GM12878 (cell line): ENCODE measurements around the gene NEK1. TPM values are rescaled to one million over a fixed set of nuclear protein-coding genes. Genes with fewer than 3 reads are reported as not detected.

Source experiments
- BMI1 ChIP-seq: fragments of 450-650 bp; IDR thresholded peaks from 2 replicates; pipeline ENCODE4 v1.6.1; 2016; ENCODE audit warnings: mild to moderate bottlenecking, moderate library complexity, borderline replicate concordance
- CBX3 ChIP-seq: fragments of 200-600 bp; sonication (generic); IDR thresholded peaks from 2 replicates; pipeline ENCODE4 v1.6.1; 2016; ENCODE audit warnings: low read depth, borderline replicate concordance
- CREB1 ChIP-seq: IDR thresholded peaks from 2 replicates; pipeline ENCODE4 v1.6.1; 2012; ENCODE audit warnings: low read depth, mild to moderate bottlenecking, inconsistent platforms
- CREM ChIP-seq: IDR thresholded peaks from 2 replicates; pipeline ENCODE4 v1.6.1; 2014; ENCODE audit warnings: antibody characterized with exemption, low read depth
- DPF2 ChIP-seq: fragments of 450-650 bp; IDR thresholded peaks from 2 replicates; pipeline ENCODE4 v1.6.1; 2017; ENCODE audit warnings: mild to moderate bottlenecking
- FOXK2 ChIP-seq: fragments of 450-650 bp; IDR thresholded peaks from 2 replicates; pipeline ENCODE4 v1.6.1; 2017; ENCODE audit warnings: mild to moderate bottlenecking, moderate library complexity
- KLF5 ChIP-seq: fragments of 450-650 bp; IDR thresholded peaks from 2 replicates; pipeline ENCODE4 v1.6.1; 2014; ENCODE audit warnings: mild to moderate bottlenecking; ENCODE audit not compliant: partially characterized antibody
- MTA2 ChIP-seq: fragments of 450-650 bp; IDR thresholded peaks from 2 replicates; pipeline ENCODE4 v1.6.1; 2016; ENCODE audit warnings: low read depth, mild to moderate bottlenecking, moderate library complexity
- PAX5 ChIP-seq: IDR thresholded peaks from 2 replicates; pipeline ENCODE4 v1.6.1; 2011; ENCODE audit warnings: low read depth, low read length, borderline replicate concordance
- RBBP5 ChIP-seq: fragments of 200-600 bp; sonication (generic); conservative IDR thresholded peaks from 2 replicates; pipeline ENCODE4 v1.6.1; 2016
- RELA ChIP-seq: fragments of 450-650 bp; IDR thresholded peaks from 2 replicates; pipeline ENCODE4 v1.8.0; 2014; ENCODE audit warnings: borderline replicate concordance; ENCODE audit not compliant: partially characterized antibody
- SMAD1 ChIP-seq: fragments of 450-650 bp; IDR thresholded peaks from 2 replicates; pipeline ENCODE4 v1.6.1; 2018; ENCODE audit warnings: mild to moderate bottlenecking, low read depth; ENCODE audit not compliant: partially characterized antibody
- STAT1 ChIP-seq: fragments of 450-650 bp; conservative IDR thresholded peaks from 2 replicates; pipeline ENCODE4 v1.6.1; 2014; ENCODE audit warnings: antibody characterized with exemption, mild to moderate bottlenecking
- TCF3 ChIP-seq: IDR thresholded peaks from 2 replicates; pipeline ENCODE4 v1.6.1; 2012; ENCODE audit warnings: low read depth, mild to moderate bottlenecking, low read length, borderline replicate concordance; ENCODE audit not compliant: insufficient read depth
- polyA plus RNA-seq, 11 experiments: library from polyadenylated mRNA; depleted of rRNA in 4 of 11; unstranded in 6 of 11; stranded (reverse) in 5 of 11; fragments of >200 nt; fragmentation: Nextera tagmentation in 4 of 11; fragmentation: Illumina TruSeq in 1 of 11; extraction: Ambion mirVana in 4 of 11; extraction: Trizol in 1 of 11; gene quantifications; 1 replicate in 1 of 11; 2 replicates in 10 of 11; pipeline versions ENCODE4 v1.2.1 to v1.2.3, GENCODE V29; 2011 to 2016; ENCODE audit warnings: inconsistent platforms in 2 of 11, missing spikeins in 2 of 11, low read depth in 1 of 11
- total RNA-seq, 4 experiments: library from RNA; depleted of rRNA in 3 of 4; stranded (reverse); fragments of >200 nt in 3 of 4; fragmentation: Illumina TruSeq in 1 of 4; extraction: Trizol in 1 of 4; gene quantifications; 2 replicates each; pipeline versions ENCODE4 v1.2.1 to v1.2.3, GENCODE V29; 2013 to 2021
- TF ChIP-seq, protein P1 (sequence below), 3 experiments: IDR thresholded peaks in 2 of 3; conservative IDR thresholded peaks in 1 of 3; 2 replicates each; pipeline ENCODE4 v1.5.1; 2011; ENCODE audit warnings: low read depth in 3 of 3, low read length in 3 of 3, mild to moderate bottlenecking in 3 of 3, control low read depth in 2 of 3, moderate library complexity in 2 of 3, inconsistent platforms in 1 of 3, mixed read lengths in 1 of 3; ENCODE audit not compliant: control insufficient read depth in 2 of 3, insufficient read depth in 1 of 3; ENCODE audit errors: extremely low read depth in 1 of 3
- TF ChIP-seq, protein P2 (sequence below): fragments of 450-650 bp; IDR thresholded peaks from 2 replicates; pipeline ENCODE4 v1.6.1; 2018; ENCODE audit warnings: borderline replicate concordance, mild to moderate bottlenecking; ENCODE audit not compliant: partially characterized antibody
- TF ChIP-seq, protein P3 (sequence below): fragments of 450-650 bp; IDR thresholded peaks from 2 replicates; pipeline ENCODE4 v1.6.1; 2017; ENCODE audit warnings: low read depth, mild to moderate bottlenecking, moderate library complexity
- TF ChIP-seq, protein P4 (sequence below): fragments of 150-350 bp; IDR thresholded peaks from 2 replicates; pipeline ENCODE4 v1.6.1; 2014; ENCODE audit warnings: mild to moderate bottlenecking, low read depth, low read length

The NEK1 gene
- total and polyA plus RNA-seq, 10 of the 15 experiments (the other 5 are each of a cell fraction or from before 2014, with no cell fraction given): 4.9 to 16.1 (median 7.5) TPM

DNA sequence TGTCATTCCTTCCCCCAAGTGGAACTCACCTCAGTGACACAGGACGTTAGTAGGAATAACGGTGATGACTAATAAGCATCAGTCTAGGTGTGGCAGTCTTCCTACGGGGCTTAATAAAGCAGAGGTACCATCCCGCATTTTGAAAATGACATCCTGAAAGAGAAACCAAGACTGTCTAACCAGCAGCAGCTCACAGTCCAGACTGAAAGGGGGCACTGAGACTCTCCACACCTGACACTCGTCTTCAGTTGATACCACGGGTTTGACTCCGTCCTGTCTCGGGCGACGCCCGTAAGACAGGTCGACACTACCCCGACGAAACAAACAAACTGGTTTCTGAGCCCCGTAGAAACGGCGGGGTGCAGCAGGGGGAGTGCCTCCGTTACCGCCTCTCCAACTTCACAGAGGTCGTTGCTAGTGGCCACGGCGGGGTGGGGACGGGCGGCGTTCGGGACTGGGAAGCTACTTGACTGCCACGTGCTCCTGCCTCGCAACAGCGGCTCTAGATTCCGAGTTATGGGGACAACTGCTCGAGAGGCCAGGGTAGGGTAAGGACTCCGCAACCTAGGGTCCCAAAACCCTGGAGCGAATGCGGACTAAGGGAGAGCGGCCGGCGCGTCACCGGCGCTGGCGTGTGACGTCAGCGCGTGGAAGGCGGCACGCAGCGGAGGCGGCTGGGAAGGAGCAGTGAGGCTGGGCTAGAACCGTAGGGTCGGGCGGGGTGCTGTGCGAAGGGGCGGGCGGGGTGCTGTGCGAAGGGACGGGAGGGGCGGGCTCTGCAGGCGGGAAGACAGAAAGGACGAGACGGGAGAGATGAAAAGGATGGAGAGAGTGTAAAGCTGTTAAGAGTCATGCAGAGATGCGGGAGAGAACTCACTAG lies at the start of gene NEK1 (continued):
- TF ChIP-seq, protein P1, sequence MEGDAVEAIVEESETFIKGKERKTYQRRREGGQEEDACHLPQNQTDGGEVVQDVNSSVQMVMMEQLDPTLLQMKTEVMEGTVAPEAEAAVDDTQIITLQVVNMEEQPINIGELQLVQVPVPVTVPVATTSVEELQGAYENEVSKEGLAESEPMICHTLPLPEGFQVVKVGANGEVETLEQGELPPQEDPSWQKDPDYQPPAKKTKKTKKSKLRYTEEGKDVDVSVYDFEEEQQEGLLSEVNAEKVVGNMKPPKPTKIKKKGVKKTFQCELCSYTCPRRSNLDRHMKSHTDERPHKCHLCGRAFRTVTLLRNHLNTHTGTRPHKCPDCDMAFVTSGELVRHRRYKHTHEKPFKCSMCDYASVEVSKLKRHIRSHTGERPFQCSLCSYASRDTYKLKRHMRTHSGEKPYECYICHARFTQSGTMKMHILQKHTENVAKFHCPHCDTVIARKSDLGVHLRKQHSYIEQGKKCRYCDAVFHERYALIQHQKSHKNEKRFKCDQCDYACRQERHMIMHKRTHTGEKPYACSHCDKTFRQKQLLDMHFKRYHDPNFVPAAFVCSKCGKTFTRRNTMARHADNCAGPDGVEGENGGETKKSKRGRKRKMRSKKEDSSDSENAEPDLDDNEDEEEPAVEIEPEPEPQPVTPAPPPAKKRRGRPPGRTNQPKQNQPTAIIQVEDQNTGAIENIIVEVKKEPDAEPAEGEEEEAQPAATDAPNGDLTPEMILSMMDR (IDR thresholded peaks at IDR 0.05 in 2 of 3, conservative IDR thresholded peaks at IDR 0.05 in 1 of 3; ENCODE audit: control insufficient read depth in 2 of 3, extremely low read depth in 1 of 3, insufficient read depth in 1 of 3, low read depth in 3 of 3, low read length in 3 of 3): 0 out of 6 replicates have a peak, but pooled peaks of 1 of the 3 experiments have one; percentile 2
- TF ChIP-seq CREM (peak; percentile 98), FOXK2 (no peak), RBBP5 (peak; percentile 96), CREB1 (peak; percentile 98), MTA2 (no peak), RELA (peak; percentile 74), SMAD1 (no peak), PAX5 (0 out of 2 replicates have a peak, but pooled peaks have one; percentile 21), KLF5 (peak; percentile 80), DPF2 (no peak; the same call in none of the 2 replicates), CBX3 (no peak), STAT1 (0 out of 2 replicates have a peak, but pooled peaks have one; percentile 24), TCF3 (no peak), BMI1 (no peak)
- TF ChIP-seq, protein P2, sequence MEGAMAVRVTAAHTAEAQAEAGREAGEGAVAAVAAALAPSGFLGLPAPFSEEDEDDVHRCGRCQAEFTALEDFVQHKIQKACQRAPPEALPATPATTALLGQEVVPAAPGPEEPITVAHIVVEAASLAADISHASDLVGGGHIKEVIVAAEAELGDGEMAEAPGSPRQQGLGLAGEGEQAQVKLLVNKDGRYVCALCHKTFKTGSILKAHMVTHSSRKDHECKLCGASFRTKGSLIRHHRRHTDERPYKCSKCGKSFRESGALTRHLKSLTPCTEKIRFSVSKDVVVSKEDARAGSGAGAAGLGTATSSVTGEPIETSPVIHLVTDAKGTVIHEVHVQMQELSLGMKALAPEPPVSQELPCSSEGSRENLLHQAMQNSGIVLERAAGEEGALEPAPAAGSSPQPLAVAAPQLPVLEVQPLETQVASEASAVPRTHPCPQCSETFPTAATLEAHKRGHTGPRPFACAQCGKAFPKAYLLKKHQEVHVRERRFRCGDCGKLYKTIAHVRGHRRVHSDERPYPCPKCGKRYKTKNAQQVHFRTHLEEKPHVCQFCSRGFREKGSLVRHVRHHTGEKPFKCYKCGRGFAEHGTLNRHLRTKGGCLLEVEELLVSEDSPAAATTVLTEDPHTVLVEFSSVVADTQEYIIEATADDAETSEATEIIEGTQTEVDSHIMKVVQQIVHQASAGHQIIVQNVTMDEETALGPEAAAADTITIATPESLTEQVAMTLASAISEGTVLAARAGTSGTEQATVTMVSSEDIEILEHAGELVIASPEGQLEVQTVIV: no peak
- TF ChIP-seq, protein P3, sequence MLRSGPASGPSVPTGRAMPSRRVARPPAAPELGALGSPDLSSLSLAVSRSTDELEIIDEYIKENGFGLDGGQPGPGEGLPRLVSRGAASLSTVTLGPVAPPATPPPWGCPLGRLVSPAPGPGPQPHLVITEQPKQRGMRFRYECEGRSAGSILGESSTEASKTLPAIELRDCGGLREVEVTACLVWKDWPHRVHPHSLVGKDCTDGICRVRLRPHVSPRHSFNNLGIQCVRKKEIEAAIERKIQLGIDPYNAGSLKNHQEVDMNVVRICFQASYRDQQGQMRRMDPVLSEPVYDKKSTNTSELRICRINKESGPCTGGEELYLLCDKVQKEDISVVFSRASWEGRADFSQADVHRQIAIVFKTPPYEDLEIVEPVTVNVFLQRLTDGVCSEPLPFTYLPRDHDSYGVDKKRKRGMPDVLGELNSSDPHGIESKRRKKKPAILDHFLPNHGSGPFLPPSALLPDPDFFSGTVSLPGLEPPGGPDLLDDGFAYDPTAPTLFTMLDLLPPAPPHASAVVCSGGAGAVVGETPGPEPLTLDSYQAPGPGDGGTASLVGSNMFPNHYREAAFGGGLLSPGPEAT: 0 out of 2 replicates have a peak, but pooled peaks have one; percentile 21
- TF ChIP-seq, protein P4, sequence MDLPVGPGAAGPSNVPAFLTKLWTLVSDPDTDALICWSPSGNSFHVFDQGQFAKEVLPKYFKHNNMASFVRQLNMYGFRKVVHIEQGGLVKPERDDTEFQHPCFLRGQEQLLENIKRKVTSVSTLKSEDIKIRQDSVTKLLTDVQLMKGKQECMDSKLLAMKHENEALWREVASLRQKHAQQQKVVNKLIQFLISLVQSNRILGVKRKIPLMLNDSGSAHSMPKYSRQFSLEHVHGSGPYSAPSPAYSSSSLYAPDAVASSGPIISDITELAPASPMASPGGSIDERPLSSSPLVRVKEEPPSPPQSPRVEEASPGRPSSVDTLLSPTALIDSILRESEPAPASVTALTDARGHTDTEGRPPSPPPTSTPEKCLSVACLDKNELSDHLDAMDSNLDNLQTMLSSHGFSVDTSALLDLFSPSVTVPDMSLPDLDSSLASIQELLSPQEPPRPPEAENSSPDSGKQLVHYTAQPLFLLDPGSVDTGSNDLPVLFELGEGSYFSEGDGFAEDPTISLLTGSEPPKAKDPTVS: no peak
